ENCODE data around the gene EMC6.

GRCh38 chr17:3641014-3641413 lies 27.6 kb upstream of the EMC6 start:
- TF ChIP-seq CTCF (IDR thresholded peaks at IDR 0.05), result no peak
- TF ChIP-seq POLR2A (IDR thresholded peaks at IDR 0.05), result no peak
